ENCODE measurements around the gene ASTN2.

Gene ASTN2

DNA sequence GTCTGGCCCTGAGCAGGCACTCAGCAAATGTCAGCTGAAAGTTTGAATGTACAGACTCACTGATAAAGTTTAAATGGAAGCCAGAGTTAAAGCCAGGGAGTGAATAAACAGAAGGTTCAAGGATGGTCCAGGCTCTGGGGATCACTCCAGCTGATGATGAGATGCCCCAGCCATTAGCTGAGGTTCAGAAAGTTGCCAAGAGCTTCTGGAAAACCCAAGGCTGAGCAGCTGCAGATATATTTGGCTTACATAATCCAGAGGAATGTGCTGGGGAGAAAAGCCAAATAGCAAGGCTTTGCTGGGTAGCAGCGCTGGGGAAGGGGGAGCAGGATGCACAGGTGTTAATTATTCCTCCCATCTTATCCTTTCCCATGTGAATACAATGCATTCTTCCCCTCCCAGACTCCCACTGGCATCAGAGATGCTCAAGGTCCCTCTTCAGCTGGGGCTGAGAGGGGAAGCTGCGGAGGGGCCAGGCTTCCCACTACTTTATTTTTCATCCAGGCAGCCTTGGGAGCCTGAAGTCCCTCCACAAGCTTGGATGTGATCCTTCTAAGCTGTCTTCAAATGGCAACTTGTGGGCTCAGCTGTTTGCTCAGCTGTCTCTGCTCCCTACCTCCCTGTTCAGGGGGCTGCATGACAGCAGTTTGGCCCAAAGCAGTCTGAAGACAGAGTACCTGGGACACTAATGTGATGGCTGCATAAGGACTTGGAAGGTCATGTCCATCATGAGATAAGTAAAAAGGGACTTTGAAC is 386.6 kb downstream of the ASTN2 start:
- TF ChIP-seq YY1 (IDR thresholded peaks at IDR 0.05; ENCODE audit: insufficient read depth, insufficient read length) (no peak), ZNF274 (IDR thresholded peaks at IDR 0.05; ENCODE audit: low read depth, low read length) (no peak), SUZ12 (IDR thresholded peaks at IDR 0.05; ENCODE audit: extremely low read depth, insufficient read depth, insufficient read length) (no peak)
- H3K9ac ChIP-seq (ENCODE audit: insufficient read length, low read depth), result no peak overlapping the region
- H3K27me3 ChIP-seq (ENCODE audit: insufficient read depth, insufficient read length), result no peaks in the 10 kb centered on the region
- H3K9me3 ChIP-seq (ENCODE audit: insufficient read depth, low read length), result no peaks in the 10 kb centered on the region
- no peak overlapping the region for H3K4me3 ChIP-seq (ENCODE audit: insufficient read length, low read depth)
- no peaks in the 10 kb centered on the region for H3K4me1 ChIP-seq (ENCODE audit: insufficient read depth, insufficient read length)
- no peaks in the 10 kb centered on the region for H3K36me3 ChIP-seq (ENCODE audit: insufficient read depth, insufficient read length, low read length)
- DNase-seq (ENCODE audit: low read depth, low spot score), result no peak

- DNase-seq (ENCODE audit: low read depth, low spot score), result no peak
- H3K9ac ChIP-seq (ENCODE audit: insufficient read length, low read depth), result no peak overlapping the region
- H3K4me3 ChIP-seq (ENCODE audit: insufficient read length, low read depth), result no peak overlapping the region
- H3K27me3 ChIP-seq (ENCODE audit: insufficient read depth, insufficient read length), result no peaks in the 10 kb centered on the region
- no peaks in the 10 kb centered on the region for H3K9me3 ChIP-seq (ENCODE audit: insufficient read depth, low read length)
- no peak for TF ChIP-seq YY1 (IDR thresholded peaks at IDR 0.05; ENCODE audit: insufficient read depth, insufficient read length)
- no peak for TF ChIP-seq ZNF274 (IDR thresholded peaks at IDR 0.05; ENCODE audit: low read depth, low read length)
- TF ChIP-seq SUZ12 (IDR thresholded peaks at IDR 0.05; ENCODE audit: extremely low read depth, insufficient read depth, insufficient read length), result no peak
- no peaks in the 10 kb centered on the region for H3K4me1 ChIP-seq (ENCODE audit: insufficient read depth, insufficient read length)
- H3K36me3 ChIP-seq (ENCODE audit: insufficient read depth, insufficient read length, low read length), result no peaks in the 10 kb centered on the region
Observed at GRCh38 chr9:117021906-117022305, 393.0 kb downstream of the ASTN2 start.

GRCh38 chr9:117018966-117019617 is 395.8 kb downstream of the ASTN2 start:
- Histone ChIP-seq H3K27me3 (ENCODE audit: insufficient read depth, insufficient read length) (no peaks in the 10 kb centered on the region), H3K36me3 (ENCODE audit: insufficient read depth, insufficient read length, low read length) (no peaks in the 10 kb centered on the region), H3K4me3 (ENCODE audit: insufficient read length, low read depth) (no peak overlapping the region), H3K9me3 (ENCODE audit: insufficient read depth, low read length) (no peaks in the 10 kb centered on the region), H3K9ac (ENCODE audit: insufficient read length, low read depth) (no peak overlapping the region), H3K4me1 (ENCODE audit: insufficient read depth, insufficient read length) (no peaks in the 10 kb centered on the region)
- DNase-seq (ENCODE audit: low read depth, low spot score), result no peak
- TF ChIP-seq ZNF274 (IDR thresholded peaks at IDR 0.05; ENCODE audit: low read depth, low read length) (no peak), YY1 (IDR thresholded peaks at IDR 0.05; ENCODE audit: insufficient read depth, insufficient read length) (no peak), SUZ12 (IDR thresholded peaks at IDR 0.05; ENCODE audit: extremely low read depth, insufficient read depth, insufficient read length) (no peak)

DNA sequence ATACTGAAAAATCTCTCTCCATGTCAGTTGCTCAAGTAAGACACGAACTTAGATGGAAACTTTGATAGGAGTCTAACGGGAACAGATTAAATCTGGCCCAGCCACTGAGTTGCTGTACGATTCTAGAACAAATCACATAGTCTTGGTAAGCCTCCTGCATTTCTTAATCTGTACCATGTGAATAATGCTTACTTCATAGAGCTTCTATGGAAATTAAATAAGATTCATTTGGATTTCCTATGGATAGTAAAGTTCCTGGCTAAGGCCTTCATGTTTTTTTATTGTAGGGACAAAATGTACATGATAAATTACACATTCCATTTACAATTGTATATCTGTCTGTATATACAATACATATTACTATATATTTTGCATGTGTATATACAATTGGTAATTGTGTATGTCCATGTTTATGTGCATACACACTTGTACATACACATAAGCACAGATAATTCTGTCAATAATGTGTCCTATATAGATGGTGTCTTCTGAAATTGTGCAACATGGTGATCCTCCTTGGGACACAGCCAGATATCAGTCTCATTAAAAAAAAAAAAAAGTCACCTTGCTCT is 397.4 kb downstream of the ASTN2 start:
- TF ChIP-seq SUZ12 (IDR thresholded peaks at IDR 0.05; ENCODE audit: extremely low read depth, insufficient read depth, insufficient read length), result no peak
- TF ChIP-seq YY1 (IDR thresholded peaks at IDR 0.05; ENCODE audit: insufficient read depth, insufficient read length), result no peak
- no peak for TF ChIP-seq ZNF274 (IDR thresholded peaks at IDR 0.05; ENCODE audit: low read depth, low read length)
- Histone ChIP-seq H3K9ac (ENCODE audit: insufficient read length, low read depth) (no peak overlapping the region), H3K4me1 (ENCODE audit: insufficient read depth, insufficient read length) (no peaks in the 10 kb centered on the region), H3K9me3 (ENCODE audit: insufficient read depth, low read length) (no peaks in the 10 kb centered on the region), H3K4me3 (ENCODE audit: insufficient read length, low read depth) (no peak overlapping the region), H3K36me3 (ENCODE audit: insufficient read depth, insufficient read length, low read length) (no peaks in the 10 kb centered on the region), H3K27me3 (ENCODE audit: insufficient read depth, insufficient read length) (no peaks in the 10 kb centered on the region)
- no peak for DNase-seq (ENCODE audit: low read depth, low spot score)

DNA sequence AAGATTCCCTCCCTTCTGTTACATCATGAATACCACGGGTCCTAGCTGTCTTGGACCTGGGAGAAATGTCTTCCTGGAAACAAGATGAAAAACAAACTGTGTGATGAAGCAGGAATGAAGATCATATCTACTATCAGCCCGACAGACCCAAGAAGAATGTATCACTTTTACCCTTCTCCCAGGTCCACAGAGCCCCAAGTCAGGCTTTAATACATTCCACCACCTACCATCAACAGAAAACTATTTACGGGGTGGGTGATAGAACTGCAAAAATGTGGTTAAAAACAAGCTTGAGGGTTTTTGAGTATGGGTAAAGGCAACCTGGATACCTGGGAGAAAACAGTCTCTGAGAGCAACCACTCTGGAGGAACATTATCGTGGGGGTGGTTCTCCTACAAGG is 400.8 kb downstream of the ASTN2 start:
- no peaks in the 10 kb centered on the region for H3K9me3 ChIP-seq (ENCODE audit: insufficient read depth, low read length)
- no peak overlapping the region for H3K9ac ChIP-seq (ENCODE audit: insufficient read length, low read depth)
- no peak for TF ChIP-seq SUZ12 (IDR thresholded peaks at IDR 0.05; ENCODE audit: extremely low read depth, insufficient read depth, insufficient read length)
- TF ChIP-seq YY1 (IDR thresholded peaks at IDR 0.05; ENCODE audit: insufficient read depth, insufficient read length), result no peak
- TF ChIP-seq ZNF274 (IDR thresholded peaks at IDR 0.05; ENCODE audit: low read depth, low read length), result no peak
- H3K27me3 ChIP-seq (ENCODE audit: insufficient read depth, insufficient read length), result no peaks in the 10 kb centered on the region
- H3K4me3 ChIP-seq (ENCODE audit: insufficient read length, low read depth), result no peak overlapping the region
- H3K4me1 ChIP-seq (ENCODE audit: insufficient read depth, insufficient read length), result no peaks in the 10 kb centered on the region
- H3K36me3 ChIP-seq (ENCODE audit: insufficient read depth, insufficient read length, low read length), result no peaks in the 10 kb centered on the region
- no peak for DNase-seq (ENCODE audit: low read depth, low spot score)

DNA sequence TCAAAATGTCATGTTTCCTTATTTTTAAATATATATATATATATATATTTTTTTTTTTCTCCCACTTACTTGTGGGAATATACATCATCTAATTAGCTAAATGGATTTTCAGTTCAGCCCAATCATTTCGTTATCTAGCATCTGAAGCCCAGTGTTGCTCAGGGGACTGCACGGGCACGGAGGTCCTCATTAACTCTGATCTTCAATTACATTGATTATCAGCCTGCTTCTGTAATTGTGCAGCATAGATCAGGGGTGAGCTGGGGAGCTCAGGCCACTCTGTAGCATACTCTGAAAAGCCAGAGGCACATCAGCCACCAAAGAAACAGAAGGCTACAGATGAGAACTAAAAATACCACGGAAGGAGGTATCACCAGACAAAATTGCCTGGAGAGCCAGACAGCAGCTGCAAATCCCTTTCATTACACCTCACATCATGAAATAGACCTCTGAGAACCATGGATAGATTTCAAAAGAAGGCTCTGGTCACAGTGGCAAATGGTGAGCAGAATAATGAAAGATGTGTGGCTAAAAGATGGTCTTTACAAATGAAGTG is 401.3 kb downstream of the ASTN2 start:
- Histone ChIP-seq H3K27me3 (ENCODE audit: insufficient read depth, insufficient read length) (no peaks in the 10 kb centered on the region), H3K36me3 (ENCODE audit: insufficient read depth, insufficient read length, low read length) (no peaks in the 10 kb centered on the region), H3K9ac (ENCODE audit: insufficient read length, low read depth) (no peak overlapping the region), H3K4me3 (ENCODE audit: insufficient read length, low read depth) (no peak overlapping the region), H3K9me3 (ENCODE audit: insufficient read depth, low read length) (no peaks in the 10 kb centered on the region), H3K4me1 (ENCODE audit: insufficient read depth, insufficient read length) (no peaks in the 10 kb centered on the region)
- TF ChIP-seq ZNF274 (IDR thresholded peaks at IDR 0.05; ENCODE audit: low read depth, low read length), result no peak
- no peak for TF ChIP-seq SUZ12 (IDR thresholded peaks at IDR 0.05; ENCODE audit: extremely low read depth, insufficient read depth, insufficient read length)
- DNase-seq (ENCODE audit: low read depth, low spot score), result no peak

DNA sequence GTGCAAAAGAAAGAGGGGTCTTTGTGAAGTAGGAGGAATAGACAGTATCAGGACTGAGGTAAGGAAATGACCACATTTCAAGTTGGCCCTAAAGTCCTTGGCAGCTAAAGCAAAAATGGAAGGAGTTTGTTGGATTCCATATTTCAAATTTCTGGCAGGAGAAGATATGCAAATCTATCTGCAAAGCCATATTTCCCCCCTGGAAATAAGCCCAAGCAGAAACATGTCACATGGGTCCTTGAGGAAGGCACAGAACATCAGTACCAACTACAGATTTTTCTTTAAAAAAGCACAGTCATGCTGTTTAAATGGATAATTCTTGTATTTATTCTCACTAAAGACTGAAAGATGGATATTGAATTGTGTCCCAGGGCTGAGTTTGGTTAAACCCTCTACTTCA is 404.8 kb downstream of the ASTN2 start:
- no peak for DNase-seq (ENCODE audit: low read depth, low spot score)
- Histone ChIP-seq H3K4me1 (ENCODE audit: insufficient read depth, insufficient read length) (no peaks in the 10 kb centered on the region), H3K9ac (ENCODE audit: insufficient read length, low read depth) (no peak overlapping the region), H3K36me3 (ENCODE audit: insufficient read depth, insufficient read length, low read length) (no peaks in the 10 kb centered on the region), H3K27me3 (ENCODE audit: insufficient read depth, insufficient read length) (no peaks in the 10 kb centered on the region), H3K9me3 (ENCODE audit: insufficient read depth, low read length) (no peaks in the 10 kb centered on the region), H3K4me3 (ENCODE audit: insufficient read length, low read depth) (no peak overlapping the region)
- no peak for TF ChIP-seq SUZ12 (IDR thresholded peaks at IDR 0.05; ENCODE audit: extremely low read depth, insufficient read depth, insufficient read length)
- TF ChIP-seq ZNF274 (IDR thresholded peaks at IDR 0.05; ENCODE audit: low read depth, low read length), result no peak
- TF ChIP-seq YY1 (IDR thresholded peaks at IDR 0.05; ENCODE audit: insufficient read depth, insufficient read length), result no peak

Data from NT2/D1 (cell line).